ENCODE results near the gene PTCRA.
A peak's percentile ranks its signal among the peaks of the same experiment; 100 is the strongest.
"Not testable (repeated sequence)": the region's sequence is repeated elsewhere in the genome, so short reads cannot be mapped to it uniquely, and the experiment has no call there.

PTCRA gene, protein sequence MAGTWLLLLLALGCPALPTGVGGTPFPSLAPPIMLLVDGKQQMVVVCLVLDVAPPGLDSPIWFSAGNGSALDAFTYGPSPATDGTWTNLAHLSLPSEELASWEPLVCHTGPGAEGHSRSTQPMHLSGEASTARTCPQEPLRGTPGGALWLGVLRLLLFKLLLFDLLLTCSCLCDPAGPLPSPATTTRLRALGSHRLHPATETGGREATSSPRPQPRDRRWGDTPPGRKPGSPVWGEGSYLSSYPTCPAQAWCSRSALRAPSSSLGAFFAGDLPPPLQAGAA

DNA sequence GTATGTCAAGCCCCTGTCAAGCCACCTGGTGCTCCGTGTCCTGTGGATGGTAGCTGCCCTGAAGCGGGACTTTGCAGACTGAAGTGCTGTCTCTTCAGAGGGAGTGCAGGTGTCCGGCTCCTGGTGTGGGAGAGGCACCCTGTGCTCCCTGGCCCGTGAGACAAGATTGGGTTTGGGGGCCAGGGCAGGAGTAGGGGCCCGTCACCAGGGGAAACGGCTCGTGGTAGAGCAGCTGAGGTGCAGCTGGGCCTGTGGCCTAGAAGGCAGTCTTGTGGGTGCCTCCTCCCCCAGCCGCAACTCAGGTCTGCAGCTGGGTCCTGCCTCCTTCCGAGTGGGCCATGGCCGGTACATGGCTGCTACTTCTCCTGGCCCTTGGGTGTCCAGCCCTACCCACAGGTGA lies at the start of gene PTCRA:
Gene PTCRA, plus strand, starts transcription at position 322 of the 400 bp plus-strand sequence. Its CDS starts 17 bp downstream, at position 339.
- DNase-seq: no peak

DNA sequence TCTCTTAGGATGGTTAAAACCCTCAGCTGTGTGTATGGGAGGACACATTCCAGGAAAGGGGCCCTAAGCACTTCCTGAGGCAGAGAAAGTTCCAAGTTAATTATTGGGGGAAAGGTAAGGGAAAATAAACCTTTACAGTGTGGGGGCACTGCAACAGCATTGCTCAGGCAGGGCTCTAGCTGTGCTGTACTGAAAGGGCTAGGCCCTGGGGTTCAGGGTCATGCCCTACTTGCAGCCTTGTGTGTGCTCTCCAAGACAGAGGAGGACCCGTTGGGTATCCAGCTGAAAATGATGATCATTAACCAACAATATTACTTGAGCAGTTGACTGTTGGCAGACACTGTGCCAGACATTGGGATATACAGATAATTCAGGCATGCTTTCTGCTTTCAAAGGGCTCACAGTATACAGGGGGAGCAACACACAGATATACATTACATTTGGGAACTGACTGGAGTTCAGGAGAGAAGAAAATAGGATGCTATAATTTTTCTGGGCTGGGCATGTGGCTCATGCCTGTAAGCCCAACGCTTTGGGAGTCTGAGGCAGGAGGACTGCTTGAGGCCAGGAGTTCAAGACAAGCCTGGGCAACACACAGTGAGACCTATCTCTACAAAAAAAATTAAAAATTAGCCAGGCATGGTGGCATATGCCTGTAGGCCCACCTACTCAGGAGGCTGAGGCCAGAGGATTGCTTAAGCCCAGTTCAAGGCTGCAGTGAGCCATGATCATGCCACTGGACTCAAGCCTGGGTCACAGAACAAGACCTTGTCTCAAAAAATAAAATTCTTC lies 45.5 kb upstream of the PTCRA start:
- no peak for DNase-seq

DNA sequence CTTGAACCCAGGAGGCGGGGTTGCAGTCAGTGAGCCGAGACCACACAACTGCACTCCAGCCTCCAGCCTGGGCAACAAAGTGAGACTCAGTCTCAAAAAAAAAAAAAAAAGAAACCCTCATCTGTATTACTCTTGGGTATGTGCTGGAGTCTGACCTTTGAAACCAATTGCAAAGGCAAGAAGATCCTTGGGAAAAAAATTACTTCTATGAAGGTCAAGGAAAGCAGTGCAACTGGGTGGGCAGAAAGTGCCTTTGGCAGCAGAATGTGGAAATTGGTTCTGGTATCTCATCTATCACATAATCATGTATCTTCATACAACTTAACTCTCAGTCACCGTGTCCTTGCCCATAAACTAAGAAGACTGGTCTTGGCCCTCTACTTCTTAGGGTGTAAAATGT lies 44.1 kb upstream of the PTCRA start:
- DNase-seq: no peak

DNA sequence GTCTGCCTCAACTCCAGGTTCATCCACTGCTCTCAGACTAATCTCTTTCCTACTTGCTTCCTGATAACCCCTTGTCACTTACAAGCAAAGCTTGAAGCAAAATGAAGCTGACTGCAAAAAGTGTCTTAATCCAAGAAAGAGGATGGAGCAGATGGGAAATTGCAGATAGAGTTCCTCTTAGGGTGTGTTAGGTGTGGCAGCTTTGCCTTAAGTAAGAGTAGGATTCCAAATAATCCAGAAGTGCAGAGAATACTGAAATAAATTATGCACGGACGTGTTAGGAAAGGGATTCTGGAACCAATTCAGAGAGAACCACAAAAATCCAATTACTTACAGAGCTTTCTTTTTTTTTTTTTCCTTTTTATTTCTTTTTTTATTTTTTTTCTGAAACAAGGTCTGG lies 42.5 kb upstream of the PTCRA start:
- DNase-seq: no peak

DNA sequence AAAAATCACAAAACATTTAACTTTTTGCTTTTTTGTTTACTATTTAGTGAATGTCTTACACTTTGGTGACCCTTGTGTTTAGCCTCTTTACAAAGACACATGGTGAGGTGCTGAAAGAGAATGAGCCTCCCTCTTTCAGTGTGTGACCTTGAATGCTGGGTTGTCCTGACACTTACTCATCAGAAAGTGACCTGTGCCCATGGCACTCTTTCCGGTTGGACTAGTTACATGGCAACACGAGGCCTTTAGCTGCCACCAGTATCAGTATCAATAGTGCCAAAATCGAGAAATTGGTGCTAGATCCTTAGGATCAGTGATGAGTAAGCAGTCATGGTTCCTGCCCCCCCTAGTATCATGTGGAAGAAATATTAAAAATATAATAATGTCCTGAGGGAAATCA lies 38.2 kb upstream of the PTCRA start:
- no peak for DNase-seq

DNA sequence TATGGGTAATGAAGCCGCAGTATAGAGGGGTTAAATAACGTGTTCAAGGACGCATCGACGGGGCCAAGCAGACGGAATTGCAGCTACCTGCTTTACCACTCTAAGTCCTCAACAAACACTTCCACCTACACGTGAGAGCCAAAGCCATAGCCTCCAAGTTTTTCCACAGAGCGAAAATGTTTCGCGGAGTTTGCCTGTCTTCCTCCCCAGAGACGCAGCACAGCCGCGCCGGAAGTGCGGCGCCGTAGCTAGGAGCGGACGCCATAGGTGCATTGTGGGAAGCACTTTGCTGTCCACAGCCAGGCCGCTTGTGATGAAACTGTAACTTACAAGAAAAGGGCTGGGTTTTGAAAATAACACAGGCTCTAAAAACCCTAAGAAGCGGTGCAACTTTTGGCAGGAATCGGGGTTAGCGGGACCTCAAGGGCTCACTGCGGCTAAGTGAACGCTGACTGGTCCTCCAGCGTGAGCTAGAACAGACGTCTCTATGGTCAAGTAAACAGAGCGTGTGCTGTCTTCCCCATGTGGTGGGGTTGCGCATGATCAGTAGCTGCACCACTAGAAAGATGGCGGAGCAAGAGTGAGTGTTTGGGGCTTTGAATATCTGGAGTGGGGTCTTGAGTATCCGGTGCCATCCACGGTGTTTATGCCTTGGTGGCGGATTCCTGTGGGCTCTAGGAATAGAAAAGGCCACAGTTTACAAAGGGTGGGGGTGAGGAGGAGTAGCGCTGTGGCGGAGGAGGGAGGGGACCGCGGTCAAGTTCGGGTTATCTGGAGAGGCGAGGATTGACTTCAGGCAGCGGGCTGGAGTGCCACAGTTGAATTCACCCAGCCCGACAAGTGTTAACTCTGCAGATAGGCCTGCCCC lies 36.2 kb upstream of the PTCRA start, which contains the start of gene RPL7L1:
Gene RPL7L1, plus strand, starts transcription at position 245 of the 868 bp plus-strand sequence. Its CDS starts 295 bp downstream, at position 540.
- peak; percentile 81 for DNase-seq

DNA sequence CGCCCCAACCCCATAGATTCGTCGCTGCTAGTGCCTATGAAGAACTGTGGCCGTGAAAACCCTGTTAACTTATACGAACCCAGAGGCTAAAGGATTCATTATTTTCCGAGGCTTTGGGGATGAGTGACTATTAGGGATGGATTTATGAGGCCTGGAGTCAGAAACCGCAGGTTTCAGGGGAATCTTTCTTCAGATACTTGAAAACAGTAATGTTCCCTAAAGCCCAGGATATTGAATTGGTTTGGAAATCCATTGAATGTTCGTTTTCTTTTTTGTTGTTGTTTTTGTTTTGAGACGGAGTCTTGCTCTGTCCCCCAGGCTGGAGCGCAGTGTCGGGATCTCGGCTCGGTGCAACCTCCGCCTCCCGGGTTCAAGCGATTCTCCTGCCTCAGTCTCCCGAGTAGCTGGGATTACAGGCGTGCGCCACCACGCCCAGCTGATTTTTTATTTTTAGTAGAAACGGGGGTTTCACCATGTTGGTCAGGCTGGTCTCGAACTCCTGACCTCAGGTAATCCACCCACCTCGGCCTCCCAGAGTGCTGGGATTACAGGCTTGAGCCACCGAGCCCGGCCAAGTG lies 35.5 kb upstream of the PTCRA start:
- not testable (repeated sequence) for DNase-seq

DNA sequence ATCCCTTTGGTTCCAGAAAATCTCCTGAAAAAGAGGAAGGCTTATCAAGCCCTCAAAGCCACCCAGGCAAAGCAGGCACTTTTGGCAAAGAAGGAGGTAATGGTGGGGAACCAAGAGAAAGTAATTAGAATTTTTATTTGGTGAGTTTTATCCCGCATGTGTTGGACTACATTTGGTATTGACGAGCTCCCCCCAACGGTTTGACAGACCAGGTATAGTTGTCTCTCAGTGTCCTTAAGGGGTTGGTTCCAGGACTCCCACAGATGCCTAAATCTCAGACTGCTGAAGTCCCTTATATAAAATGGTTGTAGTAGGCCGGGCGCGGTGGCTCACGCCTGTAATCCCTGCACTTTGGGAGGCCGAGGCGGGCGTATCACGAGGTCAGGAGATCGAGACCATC lies 35.0 kb upstream of the PTCRA start:
- DNase-seq: not testable (repeated sequence)

DNA sequence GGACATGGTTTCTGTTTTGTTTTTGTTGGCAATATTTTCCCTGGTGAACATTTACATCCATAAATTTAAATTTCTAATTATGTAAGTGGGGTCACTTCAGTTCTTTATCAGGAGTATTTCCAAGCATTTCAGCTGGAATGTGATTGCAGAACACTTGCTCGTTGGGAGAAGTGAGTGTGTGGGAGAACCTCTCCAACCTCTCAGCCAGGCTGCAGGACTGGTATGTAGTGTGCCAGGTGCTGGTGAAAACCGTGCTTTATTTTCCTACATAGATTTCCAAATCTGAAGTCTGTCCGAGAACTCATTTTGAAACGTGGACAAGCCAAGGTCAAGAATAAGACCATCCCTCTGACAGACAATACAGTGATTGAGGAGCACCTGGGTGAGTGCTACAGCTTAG lies 30.2 kb upstream of the PTCRA start:
- DNase-seq: no peak

DNA sequence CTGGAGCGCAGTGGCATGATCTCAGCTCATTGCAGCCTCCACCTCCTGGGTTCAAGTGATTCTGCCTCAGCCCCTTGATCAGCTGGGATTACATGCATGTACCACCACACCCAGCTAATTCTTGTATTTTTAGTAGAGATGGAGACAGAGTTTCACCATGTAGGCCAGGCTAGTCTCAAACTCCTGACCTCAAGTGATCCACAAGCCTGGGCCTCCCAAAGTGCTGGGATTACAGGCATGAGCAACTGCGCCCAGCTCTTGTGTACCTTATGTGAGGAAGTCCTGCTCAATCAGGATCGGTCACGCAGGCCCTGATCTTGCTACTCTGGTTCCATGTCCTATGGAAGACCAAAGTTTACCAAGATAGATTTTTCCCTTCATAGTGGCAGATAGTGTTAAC lies 27.7 kb upstream of the PTCRA start:
- DNase-seq: not testable (repeated sequence)

DNA sequence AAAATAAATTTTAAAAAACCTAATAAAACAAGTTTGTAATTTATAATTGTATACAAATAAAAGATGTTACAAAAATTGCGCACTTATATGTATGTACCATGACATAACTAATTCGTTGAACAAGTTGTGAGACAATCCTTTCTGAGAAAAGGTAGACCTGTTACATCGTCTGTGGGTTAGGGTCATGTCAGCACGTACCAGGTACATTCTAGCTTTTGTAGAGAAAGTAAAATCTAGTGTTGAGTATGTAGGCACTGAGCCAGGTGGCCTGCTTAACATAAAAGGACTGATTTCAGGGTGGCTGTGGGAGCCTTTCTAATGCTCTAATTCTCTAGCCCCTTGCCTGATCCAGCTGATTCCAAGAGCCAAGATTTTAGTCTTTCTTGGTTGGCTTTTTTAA lies 26.0 kb upstream of the PTCRA start:
- DNase-seq: no peak

DNA sequence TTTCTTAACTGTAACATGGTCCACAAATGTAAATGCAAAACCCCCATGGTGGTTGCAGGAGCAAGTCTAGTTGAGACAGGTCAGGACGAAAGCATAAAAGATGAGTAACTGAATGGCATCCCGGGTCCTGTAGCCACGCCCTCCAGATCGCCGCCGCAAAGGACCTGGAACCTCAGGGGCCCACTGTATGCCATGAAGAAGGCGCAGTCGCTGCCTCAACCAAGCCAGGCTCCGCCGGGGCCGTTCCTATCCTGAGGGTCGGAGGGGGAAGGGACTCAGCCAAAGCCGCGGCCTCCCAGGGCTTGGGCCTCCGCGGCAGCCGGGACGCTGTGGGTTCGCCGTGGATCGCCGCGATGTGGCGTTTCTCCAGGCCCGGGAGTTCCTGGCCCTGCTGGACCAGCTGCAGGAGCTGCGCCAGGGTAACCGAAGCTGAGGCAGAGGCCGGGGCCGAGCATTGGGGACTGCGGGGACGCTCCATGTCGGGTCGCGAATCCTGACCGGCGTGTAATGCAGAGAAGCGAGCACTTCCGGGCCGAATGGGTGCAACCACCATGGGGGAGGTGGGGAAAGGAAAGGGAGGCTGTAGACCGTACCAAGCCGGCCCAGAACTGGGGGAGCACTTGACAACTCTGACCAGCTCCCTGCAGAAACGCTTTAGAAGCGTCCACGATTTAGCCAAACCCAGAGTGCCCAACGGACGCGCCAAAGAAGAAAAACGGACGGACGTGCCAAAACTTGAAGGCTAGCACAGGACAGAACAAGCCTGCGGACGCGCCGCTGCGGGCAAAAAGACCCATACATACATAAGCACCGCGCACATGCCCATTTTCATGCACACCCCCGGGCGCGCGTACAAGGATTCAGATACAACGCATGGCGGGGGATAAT lies 25.3 kb upstream of the PTCRA start:
- peak; percentile 93 for DNase-seq

DNA sequence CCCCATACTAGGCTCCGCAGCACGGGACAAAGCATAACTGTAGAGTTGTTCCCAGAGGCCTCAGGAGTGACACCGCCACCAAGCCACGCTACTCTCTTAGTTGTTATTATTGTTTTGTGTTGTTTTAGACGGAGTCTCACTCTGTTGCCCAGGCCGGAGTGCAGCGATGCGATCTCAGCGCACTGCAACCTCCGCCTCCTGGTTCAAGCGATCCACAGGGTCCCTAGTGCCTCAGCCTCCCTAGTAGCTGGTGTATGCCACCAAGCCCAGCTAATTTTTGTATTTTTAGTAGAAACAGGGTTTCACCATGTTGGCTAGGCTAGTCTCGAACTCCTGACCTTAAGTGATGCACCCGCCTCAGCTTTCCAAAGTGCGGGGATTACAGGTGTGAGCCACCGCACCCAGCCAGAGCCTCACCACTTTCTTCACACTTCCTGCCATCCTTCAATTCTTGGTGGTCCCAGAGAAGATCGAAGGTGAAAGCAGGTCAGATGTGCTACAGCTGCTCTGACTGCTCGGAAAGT lies 24.6 kb upstream of the PTCRA start:
- no peak for DNase-seq

DNA sequence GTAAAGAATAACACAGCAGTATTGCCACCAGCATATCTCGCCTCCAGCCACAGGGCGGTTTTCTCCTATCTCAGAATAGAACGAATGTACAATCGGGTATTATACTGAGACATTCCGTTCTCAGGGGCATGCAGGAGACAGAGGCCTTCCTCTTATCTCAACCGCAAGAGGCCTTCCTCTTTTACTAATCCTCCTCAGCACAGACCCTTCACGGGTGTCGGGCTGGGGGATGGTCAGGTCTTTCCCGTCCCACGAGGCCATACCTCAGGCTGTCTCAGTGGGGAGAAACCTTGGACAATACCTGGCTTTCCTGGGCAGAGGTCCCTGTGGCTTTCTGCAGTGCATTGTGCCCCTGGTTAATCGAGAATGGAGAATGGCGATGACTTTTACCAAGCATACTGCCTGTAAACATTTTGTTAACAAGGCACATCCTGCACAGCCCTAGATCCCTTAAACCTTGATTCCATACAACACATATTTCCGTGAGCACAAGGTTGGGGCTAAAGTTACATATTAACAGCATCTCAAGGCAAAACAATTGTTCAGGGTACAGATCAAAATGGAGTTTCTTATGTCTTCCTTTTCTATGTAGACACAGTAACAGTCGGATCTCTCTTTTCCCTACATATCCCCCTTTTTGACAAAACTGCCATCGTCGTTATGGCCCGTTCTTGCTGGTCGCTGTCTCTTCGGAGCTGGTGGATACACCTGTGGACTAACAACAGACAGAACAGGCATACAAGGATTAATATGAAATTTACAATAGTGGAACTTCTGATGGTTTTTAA lies 21.6 kb upstream of the PTCRA start:
- DNase-seq: not testable (repeated sequence)

DNA sequence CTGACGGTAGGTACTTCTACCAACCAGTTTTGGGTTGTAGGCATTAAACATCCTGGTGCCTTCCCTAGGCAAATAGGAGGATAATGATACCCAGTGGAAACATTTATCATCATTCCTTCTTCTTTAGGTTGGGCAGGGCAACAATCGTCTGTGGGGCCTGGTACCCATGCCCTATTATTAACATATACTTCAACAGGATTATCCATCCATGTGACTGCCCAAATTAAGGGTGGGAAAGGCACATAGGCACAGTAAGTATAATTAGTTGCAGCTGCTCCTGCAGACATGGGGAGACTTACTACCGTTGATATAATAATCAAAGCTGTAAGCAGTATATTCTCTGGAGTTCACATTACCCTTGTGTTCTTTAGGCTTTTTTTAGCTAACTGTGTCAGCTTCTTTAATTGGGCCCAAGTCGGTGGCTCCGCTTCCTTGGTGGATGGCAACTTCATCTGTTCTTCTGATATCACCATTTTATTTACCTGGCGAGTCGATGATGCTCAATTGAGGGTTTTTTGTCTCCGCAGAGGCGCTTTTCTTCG lies 19.6 kb upstream of the PTCRA start:
- DNase-seq: no peak

DNA sequence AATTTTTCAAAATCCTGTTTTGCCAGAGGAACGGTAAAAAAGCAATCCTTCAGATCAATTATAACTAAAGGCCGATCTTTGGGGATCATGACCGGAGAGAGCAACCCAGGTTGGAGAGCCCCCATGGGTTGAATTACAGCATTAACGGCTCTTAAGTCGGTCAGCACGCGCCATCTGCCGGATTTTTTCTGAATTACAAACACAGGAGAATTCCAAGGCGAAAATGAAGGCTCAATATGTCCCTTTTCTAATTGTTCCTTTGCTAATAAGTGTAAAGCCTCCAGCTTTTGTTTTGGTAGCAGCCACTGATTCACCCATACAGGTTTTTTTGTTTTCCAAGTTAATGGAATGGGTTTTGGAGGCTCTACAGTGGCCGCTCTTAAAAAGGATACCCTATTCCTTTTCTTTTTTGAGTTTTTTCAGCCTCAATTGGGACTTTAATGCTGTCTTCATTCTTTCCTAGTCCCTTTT lies 16.9 kb upstream of the PTCRA start:
- peak; percentile 52 for DNase-seq

DNA sequence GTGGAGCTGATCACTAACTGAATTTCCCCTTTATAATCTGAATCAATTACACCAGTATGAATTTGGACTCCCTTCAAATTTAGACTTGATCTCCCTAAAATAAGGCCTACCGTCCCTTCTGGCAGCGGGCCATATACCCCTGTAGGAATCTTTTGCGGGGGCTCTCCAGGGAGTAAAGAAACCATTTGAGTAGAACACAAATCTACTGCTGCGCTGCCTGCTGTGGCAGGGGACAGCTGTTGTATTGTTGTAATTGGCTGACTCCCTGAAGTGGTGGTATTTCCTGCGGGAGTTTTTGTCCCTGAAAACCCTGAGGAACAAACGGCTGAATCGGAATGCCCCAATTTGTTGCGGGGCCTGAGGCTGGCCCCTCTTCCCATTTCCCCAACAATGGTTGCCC lies 16.0 kb upstream of the PTCRA start:
- DNase-seq: no peak

DNA sequence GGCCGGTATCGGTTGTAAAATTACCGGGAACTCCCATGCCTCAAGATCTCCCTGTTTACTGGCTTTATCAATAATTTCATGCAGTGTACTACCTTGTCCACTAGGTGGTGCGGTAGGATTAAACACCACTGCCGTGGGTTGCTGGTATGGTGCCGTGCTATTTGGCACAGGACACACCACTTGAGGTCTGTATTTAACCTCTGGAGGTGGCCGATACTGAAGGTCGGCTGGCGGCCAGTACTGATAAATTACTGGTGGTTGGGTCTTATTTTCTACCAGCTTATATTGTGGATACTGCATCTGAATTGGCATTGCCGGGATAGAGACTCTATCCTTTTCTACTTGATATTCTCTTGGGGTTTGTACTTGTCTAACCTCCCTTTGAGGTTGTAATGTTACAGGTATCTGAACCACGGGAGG lies 14.3 kb upstream of the PTCRA start:
- peak; percentile 84 for DNase-seq

DNA sequence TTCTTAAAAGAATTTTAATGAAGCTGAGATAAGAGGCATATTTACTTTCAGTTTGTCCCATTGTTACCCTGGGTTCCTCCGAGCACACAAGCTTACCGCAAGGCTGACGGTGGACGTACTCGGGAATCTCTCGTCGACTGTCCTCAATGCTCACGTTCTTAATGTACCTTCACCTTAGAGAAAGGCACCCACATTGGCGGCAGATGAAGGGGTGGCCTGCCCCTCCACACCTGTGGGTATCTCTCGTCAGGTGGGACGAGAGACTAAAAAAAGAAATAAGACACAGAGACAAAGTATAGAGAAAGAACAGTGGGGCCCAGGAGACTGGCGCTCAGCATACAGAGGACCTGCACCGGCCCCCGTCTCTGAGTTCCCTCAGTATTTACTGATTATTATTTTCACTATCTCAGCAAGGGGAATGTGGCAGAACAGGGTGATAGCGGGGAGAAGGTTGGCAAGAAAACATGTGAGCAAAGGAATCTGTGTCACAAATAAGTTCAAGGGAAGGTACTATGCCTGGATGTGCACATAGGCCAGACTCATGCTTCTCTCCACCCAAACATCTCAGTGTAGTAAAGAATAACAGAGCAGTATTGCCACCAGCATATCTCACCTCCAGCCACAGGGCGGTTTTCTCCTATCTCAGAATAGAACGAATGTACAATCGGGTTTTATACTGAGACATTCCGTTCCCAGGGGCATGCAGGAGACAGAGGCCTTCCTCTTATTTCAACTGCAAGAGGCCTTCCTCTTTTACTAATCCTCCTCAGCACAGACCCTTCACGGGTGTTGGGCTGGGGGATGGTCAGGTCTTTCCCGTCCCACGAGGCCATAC lies 13.2 kb upstream of the PTCRA start:
- not testable (repeated sequence) for DNase-seq
